Stimulated activated CD8-positive, alpha-beta memory T cell treated with anti-CD3 and anti-CD28 coated beads, Interleukin-12 subunit alpha, Interleukin-12 subunit beta, amount 100 ng/mL, for 24 hours (primary cell): ENCODE measurements around the gene RETREG2.

Experiments
- DNase-seq: peaks from one replicate; pipeline ENCODE4 v3.0.0-alpha.2; 2020; ENCODE audit errors: extremely low read depth

The RETREG2 gene

GRCh38 chr2:219177552-219178376 lies at the start of gene RETREG2:
TSS of gene RETREG2 (plus strand) at chr2:219178275. CDS start at chr2:219178353, 78 bp downstream.
- peak; percentile 51 for DNase-seq

- no peak for DNase-seq
These were observed 49.7 kb upstream of the RETREG2 start for GRCh38 chr2:219128396-219128795.

- no peak for DNase-seq
These were observed 48.5 kb upstream of the RETREG2 start for GRCh38 chr2:219129589-219129988.

- DNase-seq = no peak
These were observed 46.7 kb upstream of the RETREG2 start for GRCh38 chr2:219131327-219131726.

GRCh38 chr2:219131744-219132143 lies 46.3 kb upstream of the RETREG2 start:
- DNase-seq = no peak

- no peak for DNase-seq
These were observed 44.1 kb upstream of the RETREG2 start for GRCh38 chr2:219133976-219134375.

GRCh38 chr2:219140722-219141121 lies 37.4 kb upstream of the RETREG2 start:
- no peak for DNase-seq

GRCh38 chr2:219142329-219142728 lies 35.7 kb upstream of the RETREG2 start:
- no peak for DNase-seq

GRCh38 chr2:219149667-219150066 lies 28.4 kb upstream of the RETREG2 start:
- DNase-seq = no peak

- no peak for DNase-seq
These were observed 22.9 kb upstream of the RETREG2 start for GRCh38 chr2:219155054-219155644.

- DNase-seq = no peak
These were observed 20.7 kb upstream of the RETREG2 start for GRCh38 chr2:219157396-219157795.

- DNase-seq = no peak
These were observed 20.1 kb upstream of the RETREG2 start for GRCh38 chr2:219158025-219158424.

GRCh38 chr2:219158586-219158985 lies 19.5 kb upstream of the RETREG2 start:
- no peak for DNase-seq

GRCh38 chr2:219159771-219160185 lies 18.3 kb upstream of the RETREG2 start:
- DNase-seq = no peak

- peak; percentile 78 for DNase-seq
These were observed 17.7 kb upstream of the RETREG2 start, which contains the start of gene NHEJ1 for GRCh38 chr2:219160186-219161017. TSS of gene NHEJ1 (minus strand) at chr2:219160815. CDS start at chr2:219158362, 2,453 bp downstream.

GRCh38 chr2:219161097-219161496 lies 17.0 kb upstream of the RETREG2 start:
- no peak for DNase-seq

GRCh38 chr2:219163156-219163555 lies 14.9 kb upstream of the RETREG2 start:
- no peak for DNase-seq

- no peak for DNase-seq
These were observed 12.8 kb upstream of the RETREG2 start for GRCh38 chr2:219165058-219165911.

GRCh38 chr2:219167997-219168396 lies 10.1 kb upstream of the RETREG2 start:
- DNase-seq = no peak

- DNase-seq = no peak
These were observed 9.5 kb upstream of the RETREG2 start for GRCh38 chr2:219168526-219168925.

- no peak for DNase-seq
These were observed 9.1 kb upstream of the RETREG2 start for GRCh38 chr2:219168932-219169331.
